HG02870 (cell line): ENCODE data around the gene TP53INP2.
"Not testable (repeated sequence)": the region's sequence is repeated elsewhere in the genome, so short reads cannot be mapped to it uniquely, and the experiment has no call there.

Experiments
- ATAC-seq: cut with Tn5 transposase; IDR thresholded peaks from one replicate; pipeline ENCODE4 v1.9.1; 2021; ENCODE audit warnings: mild to moderate bottlenecking, moderate library complexity; ENCODE audit not compliant: unreplicated experiment

The TP53INP2 gene

GRCh38 chr20:34705397-34706301 is 1.5 kb downstream of the TP53INP2 start:
- no peak for ATAC-seq

GRCh38 chr20:34706302-34706875 is 2.2 kb downstream of the TP53INP2 start:
- ATAC-seq, result no peak

- no peak for ATAC-seq
Observed at GRCh38 chr20:34706912-34707784, 3.0 kb downstream of the TP53INP2 start.

GRCh38 chr20:34708621-34709043 is 4.5 kb downstream of the TP53INP2 start:
- ATAC-seq, result peak; percentile 14

- ATAC-seq, result peak; percentile 40
Observed at GRCh38 chr20:34709044-34709830, 5.1 kb downstream of the TP53INP2 start.

- peak; percentile 18 for ATAC-seq
Observed at GRCh38 chr20:34709831-34710567, 5.9 kb downstream of the TP53INP2 start.

GRCh38 chr20:34710568-34710839 is 6.4 kb downstream of the TP53INP2 start:
- no peak for ATAC-seq

- ATAC-seq, result no peak
Observed at GRCh38 chr20:34710861-34711574, 6.9 kb downstream of the TP53INP2 start.

- ATAC-seq, result no peak
Observed at GRCh38 chr20:34711813-34712430, 7.8 kb downstream of the TP53INP2 start.

GRCh38 chr20:34712525-34713192 is 8.5 kb downstream of the TP53INP2 start:
- ATAC-seq, result no peak

- no peak for ATAC-seq
Observed at GRCh38 chr20:34713194-34713943, 9.2 kb downstream of the TP53INP2 start.

GRCh38 chr20:34713944-34714515 is 9.9 kb downstream of the TP53INP2 start:
- ATAC-seq, result not testable (repeated sequence)

- no peak for ATAC-seq
Observed at GRCh38 chr20:34715384-34715783, 11.2 kb downstream of the TP53INP2 start.

- ATAC-seq, result no peak
Observed at GRCh38 chr20:34716921-34717229, 12.7 kb downstream of the TP53INP2 start.

- ATAC-seq, result no peak
Observed at GRCh38 chr20:34717230-34718095, 13.3 kb downstream of the TP53INP2 start.

- peak; percentile 86 for ATAC-seq
Observed at GRCh38 chr20:34719242-34720017, 15.3 kb downstream of the TP53INP2 start.
